GF-D8 (cell line): ENCODE data around the gene OR4E1.
"Not testable (repeated sequence)": the region's sequence is repeated elsewhere in the genome, so short reads cannot be mapped to it uniquely, and the experiment has no call there.

Experiments used
- DNase-seq: peaks from one replicate; lab custom pipeline; 2025; lab: John Stamatoyannopoulos, UW

OR4E1 gene

DNA sequence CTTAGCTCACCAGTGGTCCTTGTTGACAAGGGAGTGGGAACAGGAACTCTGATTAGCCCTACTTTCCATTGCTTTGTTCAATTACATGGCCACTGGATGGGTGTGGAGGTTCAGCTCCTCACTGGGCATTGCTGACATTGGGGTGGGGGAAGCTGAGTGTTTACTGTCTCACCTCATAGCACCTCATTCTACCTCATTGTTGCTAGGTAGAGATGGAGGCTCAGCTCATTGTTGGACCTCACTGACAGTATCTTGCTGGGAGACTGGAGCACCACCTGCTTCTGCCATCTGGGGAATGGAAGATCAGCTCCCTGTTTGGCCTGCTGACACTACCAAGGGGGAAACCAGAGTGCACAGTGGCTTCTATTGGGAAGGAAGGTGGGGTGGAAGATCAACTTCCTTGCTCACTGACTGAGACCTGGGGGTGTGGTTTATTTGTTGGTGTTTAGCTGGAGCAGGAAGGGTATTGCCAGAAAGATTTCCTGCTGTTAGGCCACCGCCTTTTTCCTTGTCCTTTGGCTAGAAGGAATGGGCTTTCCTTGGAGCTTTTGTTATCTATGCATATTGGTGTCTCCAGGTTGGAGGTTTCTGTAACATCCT is 21.3 kb downstream of the OR4E1 start:
- DNase-seq: no peak

DNA sequence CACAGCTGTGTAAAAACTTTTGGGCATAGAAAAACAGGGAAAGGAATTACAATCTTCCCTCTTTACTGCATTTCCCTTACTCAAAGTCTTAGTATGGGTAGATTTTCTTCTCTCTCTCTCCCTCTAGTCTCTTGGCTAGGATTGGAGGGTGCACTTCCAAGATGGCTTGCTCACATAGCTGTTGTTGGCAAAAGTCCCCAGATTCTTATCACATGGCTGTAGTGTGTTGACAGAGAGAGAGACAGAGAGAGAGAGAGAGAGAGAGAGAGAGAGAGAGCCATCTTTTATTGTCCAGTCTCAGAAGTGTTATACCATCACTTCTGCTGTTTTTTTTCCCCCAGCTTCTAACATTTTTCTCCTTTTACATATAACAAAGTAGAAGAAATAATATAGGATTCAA is 26.2 kb downstream of the OR4E1 start:
- DNase-seq: no peak

DNA sequence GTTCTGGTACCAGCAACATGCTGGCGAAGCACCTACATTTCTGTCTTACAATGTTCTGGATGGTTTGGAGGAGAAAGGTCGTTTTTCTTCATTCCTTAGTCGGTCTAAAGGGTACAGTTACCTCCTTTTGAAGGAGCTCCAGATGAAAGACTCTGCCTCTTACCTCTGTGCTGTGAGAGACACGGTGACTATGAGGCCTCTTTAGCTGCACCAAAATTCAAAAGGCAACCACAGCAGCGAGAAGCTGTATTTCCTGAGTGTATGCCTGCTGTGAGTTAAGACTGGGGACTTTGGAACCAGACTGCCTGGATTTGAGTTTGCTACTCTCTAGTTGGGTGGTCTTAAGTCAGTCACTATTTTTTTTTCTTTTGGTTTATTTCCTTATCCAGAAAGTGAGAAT is 30.2 kb downstream of the OR4E1 start:
- DNase-seq: no peak

DNA sequence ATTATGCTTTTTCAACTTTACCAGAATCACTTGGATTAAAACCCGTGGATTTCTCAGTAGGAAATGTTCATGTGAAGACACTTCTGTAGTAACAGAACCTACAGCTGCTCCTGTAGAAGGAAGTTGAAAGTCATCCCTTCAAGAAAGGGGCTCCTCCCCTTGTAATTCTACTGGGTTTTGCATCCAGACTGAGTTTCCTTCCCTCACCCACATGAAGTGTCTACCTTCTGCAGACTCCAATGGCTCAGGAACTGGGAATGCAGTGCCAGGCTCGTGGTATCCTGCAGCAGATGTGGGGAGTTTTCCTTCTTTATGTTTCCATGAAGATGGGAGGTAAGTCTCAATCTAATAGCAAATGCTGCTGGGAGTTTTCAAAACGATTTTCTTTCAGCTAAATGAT is 30.9 kb downstream of the OR4E1 start:
- DNase-seq: no peak

DNA sequence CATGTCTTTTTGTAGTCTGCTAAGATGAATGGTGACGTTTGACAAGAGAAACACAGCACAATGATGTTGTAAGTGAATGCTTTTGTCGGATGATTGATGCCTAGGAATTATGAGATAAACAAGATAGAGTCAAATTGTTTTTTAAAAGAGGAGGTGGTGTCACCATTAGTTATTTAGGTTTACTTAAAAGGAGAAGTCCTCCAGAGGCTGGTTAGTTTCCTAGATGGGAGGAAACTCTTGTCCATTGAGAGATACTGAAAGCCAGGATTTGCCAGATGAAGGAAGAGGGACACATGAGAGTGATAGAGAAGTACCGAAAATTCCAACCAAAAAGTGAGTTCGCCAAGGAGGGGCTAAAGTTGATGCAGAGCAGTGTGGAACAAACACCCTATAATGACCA is 38.8 kb downstream of the OR4E1 start, which contains the start of gene OR10G2:
Gene OR10G2 (minus strand): TSS at position 101 of the 400 bp plus-strand sequence. CDS start 98 bp downstream, at position 3.
- no peak for DNase-seq

DNA sequence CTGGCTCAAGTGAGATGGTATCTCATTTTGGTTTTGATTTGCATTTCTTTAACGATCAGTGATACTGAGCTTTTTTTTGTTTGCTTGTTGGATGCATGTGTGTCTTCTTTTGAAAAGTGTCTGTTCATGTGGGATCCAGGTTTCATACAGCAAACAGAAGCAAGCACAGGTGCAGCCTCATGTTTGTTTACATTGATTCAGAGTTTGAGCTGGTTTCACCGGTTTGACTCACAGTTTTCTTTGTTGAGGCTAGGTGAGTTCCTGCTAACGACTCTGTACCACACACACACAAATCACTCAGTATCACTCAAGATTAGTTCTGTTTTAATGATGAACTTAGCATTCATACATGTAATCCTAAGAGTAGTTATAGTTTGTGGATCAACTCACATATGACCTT is 42.5 kb downstream of the OR4E1 start:
- DNase-seq: no peak

DNA sequence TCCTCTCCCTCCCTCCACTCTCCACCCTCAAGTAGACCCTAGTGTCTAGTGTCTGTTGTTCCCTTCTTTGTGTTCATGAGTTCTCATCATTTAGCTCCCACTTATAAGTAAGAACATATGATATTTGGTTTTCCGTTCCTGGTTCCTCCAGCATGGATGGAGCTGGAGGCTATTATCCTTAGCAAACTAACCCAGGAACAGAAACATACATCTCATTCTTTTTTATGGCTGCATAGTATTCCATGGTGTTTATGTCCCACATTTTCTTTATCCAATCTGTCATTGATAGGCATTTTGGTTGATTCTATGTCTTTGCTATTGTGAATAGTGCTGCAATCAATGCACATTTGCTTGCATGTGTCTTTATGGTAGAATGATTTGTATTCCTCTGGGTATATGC is 43.1 kb downstream of the OR4E1 start:
- DNase-seq: not testable (repeated sequence)

DNA sequence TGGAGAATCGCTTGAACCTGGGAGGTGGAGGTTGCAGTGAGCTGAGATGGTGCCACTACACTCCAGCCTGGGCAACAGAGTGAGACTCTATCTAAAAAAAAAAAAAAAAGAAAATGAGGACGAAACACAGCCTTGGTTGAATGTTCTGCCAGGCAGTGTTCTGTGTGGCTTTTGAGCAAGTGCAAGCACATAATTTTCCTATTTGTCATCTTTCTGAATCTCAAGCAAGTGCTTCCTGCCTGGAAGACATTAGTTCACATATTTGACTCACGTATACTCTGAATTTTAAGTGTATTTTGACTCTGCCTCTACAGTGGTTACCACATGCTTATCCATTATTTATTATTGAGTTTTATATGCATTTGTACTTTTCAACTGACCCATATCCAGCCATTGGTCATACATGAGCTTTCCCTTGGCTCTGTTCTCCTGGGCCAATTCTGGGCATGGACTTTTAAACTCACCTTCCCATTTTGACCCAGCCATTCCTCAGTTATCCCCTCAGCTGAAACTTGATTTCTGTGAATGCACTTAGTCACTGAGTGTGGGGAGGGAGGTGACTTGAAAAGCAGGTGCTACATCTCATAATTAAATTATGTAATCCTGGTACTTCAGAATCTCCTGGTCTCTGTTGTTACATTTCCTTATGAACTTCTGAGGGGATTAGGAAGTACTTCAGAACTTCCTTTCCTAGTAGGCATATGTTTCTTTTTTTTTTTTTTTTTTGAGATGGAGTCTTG is 47.0 kb downstream of the OR4E1 start:
- DNase-seq: no peak
